ENCODE measurements around the gene GRIK4. TPM values are rescaled to one million over a fixed set of nuclear protein-coding genes. Genes with fewer than 3 reads are reported as not detected.

GRIK4 gene
- polyA plus RNA-seq, 10 donors = 0.18 to 0.86 (median 0.36) TPM

GRCh38 chr11:120908461-120909181 lies 397.1 kb downstream of the GRIK4 start:
- peak in 1 of 3 donors; percentile 19 for DNase-seq

- DNase-seq = no peak
These were observed 398.3 kb downstream of the GRIK4 start for GRCh38 chr11:120909676-120910416.

GRCh38 chr11:120911943-120912342 lies 400.4 kb downstream of the GRIK4 start:
- DNase-seq = no peak

GRCh38 chr11:120912504-120912903 lies 401.0 kb downstream of the GRIK4 start:
- peak in 2 of 3 donors; percentile 20 to 49 for DNase-seq

- DNase-seq = no peak
These were observed 401.4 kb downstream of the GRIK4 start for GRCh38 chr11:120912915-120913314.

GRCh38 chr11:120914021-120914420 lies 402.5 kb downstream of the GRIK4 start:
- DNase-seq = no peak

- no peak for DNase-seq
These were observed 403.1 kb downstream of the GRIK4 start for GRCh38 chr11:120914601-120915000.

GRCh38 chr11:120917559-120918239 lies 406.2 kb downstream of the GRIK4 start:
- DNase-seq = no peak

GRCh38 chr11:120918257-120918656 lies 406.7 kb downstream of the GRIK4 start:
- no peak for DNase-seq

- DNase-seq = no peak
These were observed 407.5 kb downstream of the GRIK4 start for GRCh38 chr11:120919045-120919444.

GRCh38 chr11:120919566-120919965 lies 408.0 kb downstream of the GRIK4 start:
- no peak for DNase-seq

GRCh38 chr11:120923866-120924508 lies 412.4 kb downstream of the GRIK4 start:
- no peak for DNase-seq

GRCh38 chr11:120925944-120926343 lies 414.4 kb downstream of the GRIK4 start:
- no peak for DNase-seq

- DNase-seq = no peak
These were observed 417.1 kb downstream of the GRIK4 start for GRCh38 chr11:120928627-120929026.

- DNase-seq = no peak
These were observed 417.5 kb downstream of the GRIK4 start for GRCh38 chr11:120929090-120929489.

- peak in 2 of 3 donors; percentile 14 to 36 for DNase-seq
These were observed 418.2 kb downstream of the GRIK4 start for GRCh38 chr11:120929664-120930154.

GRCh38 chr11:120931057-120931779 lies 419.7 kb downstream of the GRIK4 start:
- no peak for DNase-seq

- no peak for DNase-seq
These were observed 420.9 kb downstream of the GRIK4 start for GRCh38 chr11:120932305-120932915.

GRCh38 chr11:120936356-120936755 lies 424.8 kb downstream of the GRIK4 start:
- peak in 1 of 3 donors; percentile 38 for DNase-seq

- DNase-seq = no peak
These were observed 426.0 kb downstream of the GRIK4 start for GRCh38 chr11:120937501-120937900.

GRCh38 chr11:120938260-120938659 lies 426.7 kb downstream of the GRIK4 start:
- DNase-seq = no peak
